Measurements from ENCODE around the gene RWDD2A. TPM values are rescaled to one million over a fixed set of nuclear protein-coding genes. Genes with fewer than 3 reads are reported as not detected.

RWDD2A gene
- total RNA-seq (2022; extraction: Qiagen RNA extraction), result 1.4 to 1.9 TPM (median 1.6 TPM) in 5 replicates

DNA sequence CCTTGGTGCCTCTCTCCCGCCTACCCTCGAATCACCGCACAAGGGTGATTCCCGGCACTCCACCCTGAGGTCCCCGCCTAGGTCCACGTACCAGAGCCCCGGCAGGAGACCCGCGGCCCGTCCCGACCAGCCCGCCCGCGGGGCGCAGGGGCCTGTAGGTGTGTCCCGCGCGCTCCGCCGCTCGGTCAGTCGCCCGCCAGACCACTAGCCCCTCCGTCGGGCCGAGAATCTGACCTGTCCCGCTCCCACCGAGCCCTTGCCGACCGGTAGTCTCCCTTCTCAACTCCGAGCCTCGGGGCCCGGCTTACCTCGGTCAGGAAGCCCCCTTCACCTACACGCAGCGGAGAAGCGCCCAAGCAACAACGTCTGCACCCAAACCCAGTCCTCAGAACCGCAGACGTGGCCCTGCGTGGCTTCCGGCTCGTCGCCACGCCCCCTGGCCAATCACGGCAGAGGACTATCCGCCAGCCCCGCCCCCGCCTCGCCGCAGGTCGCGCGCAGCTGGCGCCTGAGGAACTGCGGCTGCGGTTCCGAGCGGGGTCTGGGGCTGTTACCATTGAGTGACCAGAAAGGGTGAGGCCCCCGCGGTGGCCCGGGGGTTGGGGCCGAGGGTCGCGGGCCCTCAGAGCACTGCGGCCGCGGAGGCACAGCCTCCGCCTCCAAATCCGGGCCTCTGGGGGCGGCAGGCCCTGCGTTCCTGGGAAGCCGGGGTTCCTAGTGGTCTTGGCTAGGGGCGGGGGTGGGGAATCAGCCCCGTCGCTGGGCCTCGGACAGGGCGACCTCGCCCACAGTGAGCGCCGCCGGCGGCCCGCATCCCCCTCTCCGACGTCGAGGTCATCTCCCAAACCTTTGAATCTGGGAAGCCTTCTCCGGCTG, at the start of gene RWDD2A, which contains the start of gene PGM3:
RWDD2A (plus strand) TSS at position 487 of the 876 bp plus-strand sequence. CDS start 1,095 bp downstream, outside the sequence.
PGM3 (minus strand) TSS at position 395 of the 876 bp plus-strand sequence. CDS start 2,253 bp downstream, outside the sequence.

Other genes starting within 250 kb of the RWDD2A start
- 2.8 to 3.7 TPM (median 2.9 TPM) in 5 replicates for gene UBE3D, start 127.5 kb upstream of the RWDD2A start, total RNA-seq (2022; extraction: Qiagen RNA extraction)
- 2.3 to 3.1 TPM (median 2.4 TPM) in 5 replicates for gene DOP1A, start 125.7 kb upstream of the RWDD2A start, total RNA-seq (2022; extraction: Qiagen RNA extraction)
- 23.5 to 33.3 TPM (median 26.0 TPM) in 5 replicates for gene PGM3, start 92 bp upstream of the RWDD2A start, total RNA-seq (2022; extraction: Qiagen RNA extraction)
- 34.9 to 43.2 TPM (median 37.2 TPM) in 5 replicates for gene ME1, start 237.7 kb downstream of the RWDD2A start, total RNA-seq (2022; extraction: Qiagen RNA extraction)

Measured in A549 treated with AZD2906 at 1 μM for 4 hours (cell line).